T-helper 1 cell treated with Interleukin-12 subunit alpha and Interleukin-12 subunit beta and Interleukin-4 antibody, amounts not matched to agents 30 μg/mL and 1 μg/mL, for 36 hours (primary cell): Measurements from ENCODE around the gene SDK2.
A peak's percentile ranks its signal among the peaks of the same experiment; 100 is the strongest.

ENCODE experiments used
- H3K27ac Mint-ChIP-seq: one replicate; pipeline ENCODE4 v1.8.0; 2021; ENCODE audit warnings: mild to moderate bottlenecking, mixed read lengths
- H3K27me3 Mint-ChIP-seq: one replicate; pipeline ENCODE4 v1.8.0; 2021; ENCODE audit warnings: low read depth, mixed read lengths
- H3K36me3 Mint-ChIP-seq: one replicate; pipeline ENCODE4 v1.8.0; 2021; ENCODE audit warnings: low read depth, mixed read lengths
- H3K4me1 Mint-ChIP-seq: one replicate; pipeline ENCODE4 v1.8.0; 2021; ENCODE audit warnings: low read depth, mixed read lengths
- H3K4me3 Mint-ChIP-seq: one replicate; pipeline ENCODE4 v1.8.0; 2021; ENCODE audit warnings: mild to moderate bottlenecking, moderate library complexity, mixed read lengths
- H3K9me3 Mint-ChIP-seq: one replicate; pipeline ENCODE4 v1.8.0; 2021; ENCODE audit warnings: mixed read lengths

Gene SDK2

DNA sequence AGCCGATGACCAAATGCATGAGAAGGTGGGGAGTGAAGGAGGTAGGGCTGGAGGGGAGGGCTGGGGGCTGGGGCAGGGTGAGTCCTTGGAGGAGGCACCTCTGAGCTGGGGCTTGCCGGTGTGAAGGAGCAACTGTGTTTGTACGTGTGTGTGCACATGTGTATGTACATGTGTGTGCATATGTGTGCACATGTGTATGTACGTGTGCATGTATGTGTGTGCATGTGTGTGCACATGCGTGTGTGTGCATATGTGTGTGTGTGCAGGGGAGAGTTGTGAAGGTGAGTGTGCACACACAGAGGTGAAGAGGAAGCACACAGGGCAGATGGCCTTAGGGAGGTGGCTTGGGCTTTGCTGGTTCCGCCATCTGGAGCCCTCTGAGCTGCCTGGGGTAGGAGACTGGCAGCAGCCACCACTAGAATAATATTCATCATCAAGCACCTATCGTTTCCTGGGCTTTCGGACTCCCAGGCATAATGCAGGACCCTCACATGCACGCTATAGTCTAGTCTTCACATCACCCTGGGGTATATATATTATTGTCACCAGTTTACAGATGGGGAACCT lies 211.5 kb downstream of the SDK2 start:
- H3K4me3 Mint-ChIP-seq: no peak overlapping the region
- no peaks in the 10 kb centered on the region for H3K36me3 Mint-ChIP-seq
- H3K4me1 Mint-ChIP-seq: peaks cover 12% of the 10 kb centered on the region
- H3K27ac Mint-ChIP-seq: no peak overlapping the region
- H3K9me3 Mint-ChIP-seq: no peaks in the 10 kb centered on the region
- H3K27me3 Mint-ChIP-seq: peaks cover 5% of the 10 kb centered on the region

DNA sequence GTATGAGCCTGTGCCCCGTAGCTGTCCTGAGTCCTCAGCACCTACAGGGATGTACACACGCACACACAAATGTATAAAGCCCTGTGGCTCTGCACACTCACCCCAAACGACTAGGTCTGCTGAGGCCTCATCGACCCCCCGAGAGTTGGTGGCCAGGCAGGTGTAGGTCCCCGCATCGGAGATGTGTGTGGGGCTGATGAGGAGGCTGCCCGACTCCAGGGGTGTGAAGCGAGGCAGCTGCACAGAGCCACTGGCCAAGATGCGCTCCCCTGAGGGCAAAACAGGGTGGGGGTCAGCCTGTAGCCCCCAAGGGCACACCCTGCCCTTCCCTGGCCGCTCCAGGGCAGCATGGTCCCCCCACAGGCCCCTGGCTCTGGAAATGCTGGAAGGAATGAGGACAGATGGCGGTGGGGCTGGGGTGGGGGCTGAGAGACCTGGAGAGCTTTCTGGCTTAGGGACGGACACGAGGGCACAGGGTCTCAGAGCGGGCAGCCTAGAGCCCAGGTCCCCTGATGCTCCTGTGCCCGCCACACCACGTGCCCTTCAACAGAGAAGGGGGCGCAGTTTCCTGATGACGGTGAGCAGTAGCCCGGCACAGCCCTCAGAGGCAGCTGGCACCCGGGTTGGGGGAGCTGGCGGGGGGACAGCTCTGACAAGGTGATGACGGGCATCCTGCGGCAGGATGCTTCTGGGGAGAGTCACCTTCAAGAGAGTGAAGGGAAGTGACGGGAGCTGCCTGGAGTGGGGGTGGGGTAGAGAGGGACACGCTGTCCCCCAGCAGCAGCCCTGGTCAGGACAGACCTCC lies 212.6 kb downstream of the SDK2 start:
- Mint-ChIP-seq H3K4me3 (no peak overlapping the region), H3K27ac (no peak overlapping the region), H3K9me3 (no peaks in the 10 kb centered on the region), H3K36me3 (no peaks in the 10 kb centered on the region), H3K27me3 (peaks cover 5% of the 10 kb centered on the region), H3K4me1 (peaks cover 12% of the 10 kb centered on the region)

DNA sequence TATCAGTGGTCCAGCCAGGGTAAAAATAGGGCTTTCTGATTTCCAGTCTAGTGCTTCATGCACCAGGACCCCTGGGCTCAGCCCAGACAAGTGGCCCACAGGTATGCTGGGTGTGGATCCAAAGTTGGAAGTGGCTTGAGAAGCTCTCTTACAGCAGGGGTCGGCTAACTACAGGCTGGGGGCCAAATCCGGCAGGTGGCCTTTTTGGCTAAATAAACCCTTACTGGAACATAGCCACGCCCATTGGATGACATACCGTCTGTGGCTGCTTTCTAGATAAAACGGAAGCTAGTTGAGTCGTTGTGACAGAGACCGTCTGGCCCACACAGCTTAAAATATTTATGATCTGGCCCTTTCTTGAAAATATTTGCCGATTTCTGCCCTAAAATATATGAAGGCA lies 213.4 kb downstream of the SDK2 start:
- H3K36me3 Mint-ChIP-seq: no peaks in the 10 kb centered on the region
- H3K4me1 Mint-ChIP-seq: peaks cover 12% of the 10 kb centered on the region
- peaks cover 5% of the 10 kb centered on the region for H3K27me3 Mint-ChIP-seq
- H3K9me3 Mint-ChIP-seq: no peaks in the 10 kb centered on the region
- H3K4me3 Mint-ChIP-seq: no peak overlapping the region
- peak overlapping the region; percentile 28 for H3K27ac Mint-ChIP-seq

DNA sequence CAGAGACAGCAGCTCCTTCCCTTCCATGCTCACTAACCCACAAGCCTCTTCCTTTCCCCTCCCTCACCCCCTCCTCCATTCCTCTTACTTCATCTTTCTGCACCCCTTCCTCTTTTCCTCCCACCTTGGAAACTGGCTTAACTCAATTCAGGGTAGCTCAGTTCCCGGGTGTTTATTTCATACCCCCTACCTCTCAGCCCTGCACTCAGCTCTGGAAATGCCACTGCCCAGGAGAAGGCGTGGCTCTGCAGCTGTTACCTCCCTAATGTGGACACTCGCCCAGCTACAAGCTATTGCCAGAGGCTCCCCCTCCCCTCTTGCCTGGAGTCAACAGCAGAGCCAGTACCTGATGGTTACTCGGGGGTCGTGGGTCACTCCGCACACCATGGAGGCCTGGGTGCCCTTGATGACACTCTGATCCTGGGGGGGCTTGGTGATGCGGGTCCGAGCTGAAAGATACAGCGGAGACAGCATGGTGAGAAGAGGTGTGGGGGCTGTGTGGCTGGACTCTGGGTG lies 214.0 kb downstream of the SDK2 start:
- peaks cover 5% of the 10 kb centered on the region for H3K27me3 Mint-ChIP-seq
- H3K36me3 Mint-ChIP-seq: no peaks in the 10 kb centered on the region
- no peak overlapping the region for H3K4me3 Mint-ChIP-seq
- no peak overlapping the region for H3K27ac Mint-ChIP-seq
- no peaks in the 10 kb centered on the region for H3K9me3 Mint-ChIP-seq
- peaks cover 12% of the 10 kb centered on the region for H3K4me1 Mint-ChIP-seq

- Mint-ChIP-seq H3K4me3 (no peak overlapping the region), H3K27me3 (peaks cover 5% of the 10 kb centered on the region), H3K27ac (no peak overlapping the region), H3K36me3 (no peaks in the 10 kb centered on the region), H3K9me3 (no peaks in the 10 kb centered on the region), H3K4me1 (peaks cover 12% of the 10 kb centered on the region)
Observed at GRCh38 chr17:73429440-73430164, 214.6 kb downstream of the SDK2 start.

GRCh38 chr17:73427198-73427597 lies 217.0 kb downstream of the SDK2 start:
- Mint-ChIP-seq H3K4me3 (no peak overlapping the region), H3K4me1 (peaks cover 12% of the 10 kb centered on the region), H3K9me3 (no peaks in the 10 kb centered on the region), H3K27ac (no peak overlapping the region), H3K36me3 (no peaks in the 10 kb centered on the region), H3K27me3 (peaks cover 5% of the 10 kb centered on the region)

DNA sequence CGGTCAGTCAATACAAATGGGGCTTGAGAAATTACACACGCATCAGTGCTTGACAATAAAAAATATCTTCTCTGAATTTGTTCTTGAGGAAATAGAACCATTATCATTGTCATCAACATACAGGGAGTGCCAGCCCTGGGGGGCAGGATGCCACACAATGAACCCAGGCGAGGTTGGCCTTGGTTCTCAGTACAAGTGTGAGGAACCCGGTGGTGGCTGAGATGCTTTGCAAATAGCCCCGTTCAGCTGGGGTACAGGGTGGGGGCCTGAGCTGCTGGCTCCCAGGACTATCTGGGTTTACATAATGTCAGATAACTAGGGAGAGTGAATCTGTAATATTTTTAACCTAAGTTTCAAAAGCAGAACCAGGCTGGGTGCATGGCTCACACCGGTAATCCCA lies 219.7 kb downstream of the SDK2 start:
- Mint-ChIP-seq H3K4me3 (no peak overlapping the region), H3K4me1 (peaks cover 3% of the 10 kb centered on the region), H3K27me3 (peaks cover 5% of the 10 kb centered on the region), H3K9me3 (no peaks in the 10 kb centered on the region), H3K27ac (no peak overlapping the region), H3K36me3 (no peaks in the 10 kb centered on the region)

DNA sequence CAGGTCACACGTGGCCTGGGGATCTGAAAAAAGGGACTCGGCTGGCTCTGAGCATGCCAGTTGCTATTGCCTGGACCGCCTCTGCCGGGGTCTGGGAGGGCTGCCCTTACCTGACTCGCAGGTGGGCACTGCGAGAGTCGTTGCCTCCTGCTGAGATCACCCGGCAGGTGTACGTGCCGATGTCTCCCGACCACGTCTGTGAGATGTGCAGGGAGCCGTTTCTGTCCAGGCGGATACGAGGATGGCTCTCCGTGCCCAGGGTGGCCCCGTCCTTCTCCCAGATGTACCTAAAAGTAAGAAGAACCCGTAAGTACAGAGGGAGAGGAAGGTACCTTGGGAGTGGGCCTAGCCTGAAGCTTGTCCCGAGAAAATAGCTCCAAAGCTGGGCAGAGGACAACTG lies 220.4 kb downstream of the SDK2 start:
- H3K36me3 Mint-ChIP-seq: peaks cover under 1% of the 10 kb centered on the region
- no peaks in the 10 kb centered on the region for H3K4me1 Mint-ChIP-seq
- H3K4me3 Mint-ChIP-seq: no peak overlapping the region
- no peaks in the 10 kb centered on the region for H3K9me3 Mint-ChIP-seq
- no peak overlapping the region for H3K27ac Mint-ChIP-seq
- no peaks in the 10 kb centered on the region for H3K27me3 Mint-ChIP-seq

DNA sequence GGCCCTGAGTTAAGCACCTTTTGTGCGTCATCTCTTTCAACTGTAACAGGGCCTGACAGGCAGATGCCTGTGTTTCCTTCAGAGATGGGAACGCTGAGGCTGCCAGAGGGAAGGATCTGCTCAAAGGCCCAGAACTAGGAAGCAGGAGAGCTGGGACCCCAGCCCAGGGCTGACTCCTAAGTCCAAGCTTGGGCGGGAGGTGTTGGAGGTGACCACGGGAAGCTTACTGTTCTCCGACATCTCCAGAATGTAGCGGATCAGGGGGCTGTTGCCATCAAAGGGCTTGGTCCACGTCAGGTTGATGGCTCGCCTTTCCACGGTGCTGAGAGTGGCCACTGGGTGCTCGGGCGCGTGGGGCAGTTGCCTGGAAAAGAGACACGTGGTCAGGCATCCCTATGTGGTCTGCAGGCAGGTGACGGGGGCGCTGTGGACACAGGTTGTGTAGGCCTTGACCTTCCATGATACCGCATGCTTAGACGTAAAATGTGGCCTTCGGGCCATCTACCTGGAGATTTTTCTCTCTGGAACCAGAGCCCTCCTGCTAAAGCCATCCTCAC lies 221.0 kb downstream of the SDK2 start:
- H3K9me3 Mint-ChIP-seq: no peaks in the 10 kb centered on the region
- H3K27ac Mint-ChIP-seq: no peak overlapping the region
- H3K36me3 Mint-ChIP-seq: peaks cover 1% of the 10 kb centered on the region
- H3K27me3 Mint-ChIP-seq: no peaks in the 10 kb centered on the region
- H3K4me1 Mint-ChIP-seq: no peaks in the 10 kb centered on the region
- H3K4me3 Mint-ChIP-seq: no peak overlapping the region

DNA sequence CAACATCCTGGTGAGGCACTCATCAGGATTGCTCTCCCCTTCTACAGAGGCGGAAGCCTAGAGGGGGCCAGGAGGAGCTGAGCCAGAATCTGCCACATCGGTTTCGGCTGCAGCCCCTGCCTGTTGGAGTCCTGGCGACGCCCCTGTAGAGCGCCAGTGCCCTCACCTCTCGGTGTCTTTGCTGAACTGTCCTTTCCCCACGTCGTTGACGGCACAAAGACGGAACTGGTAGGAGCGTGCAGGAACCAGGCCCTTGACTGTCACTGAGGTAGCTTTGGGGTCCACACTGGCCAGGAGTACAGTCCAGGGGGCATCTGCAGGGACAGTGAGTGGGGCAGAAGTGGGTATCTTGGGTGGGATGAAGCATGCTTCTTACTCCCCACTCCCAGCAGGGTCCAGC lies 222.1 kb downstream of the SDK2 start:
- no peaks in the 10 kb centered on the region for H3K27me3 Mint-ChIP-seq
- peaks cover 1% of the 10 kb centered on the region for H3K36me3 Mint-ChIP-seq
- no peak overlapping the region for H3K27ac Mint-ChIP-seq
- no peaks in the 10 kb centered on the region for H3K4me1 Mint-ChIP-seq
- no peak overlapping the region for H3K4me3 Mint-ChIP-seq
- no peaks in the 10 kb centered on the region for H3K9me3 Mint-ChIP-seq

GRCh38 chr17:73420897-73421296 lies 223.3 kb downstream of the SDK2 start:
- H3K4me3 Mint-ChIP-seq: no peak overlapping the region
- H3K9me3 Mint-ChIP-seq: no peaks in the 10 kb centered on the region
- no peak overlapping the region for H3K27ac Mint-ChIP-seq
- peaks cover 1% of the 10 kb centered on the region for H3K36me3 Mint-ChIP-seq
- no peaks in the 10 kb centered on the region for H3K27me3 Mint-ChIP-seq
- no peaks in the 10 kb centered on the region for H3K4me1 Mint-ChIP-seq

DNA sequence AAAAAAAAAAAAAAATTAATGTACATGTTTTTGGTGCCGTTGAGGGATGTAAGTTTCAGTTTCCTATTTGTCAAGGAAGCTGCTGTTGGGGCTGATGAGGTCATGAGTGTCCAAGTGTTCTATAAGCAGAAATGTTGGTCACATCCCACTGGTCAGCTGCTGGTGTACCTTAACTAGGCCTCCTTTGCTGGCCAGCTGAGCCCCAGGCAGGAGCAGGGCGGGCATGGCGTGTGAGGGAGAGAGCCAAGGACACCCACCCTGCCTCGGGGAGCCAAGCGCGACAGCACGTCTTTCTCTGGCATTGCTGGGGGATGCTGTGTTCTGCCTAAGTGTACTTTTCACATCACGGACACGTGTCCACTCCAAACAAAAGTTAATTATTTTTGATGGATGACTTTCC lies 224.4 kb downstream of the SDK2 start:
- no peaks in the 10 kb centered on the region for H3K4me1 Mint-ChIP-seq
- no peaks in the 10 kb centered on the region for H3K27me3 Mint-ChIP-seq
- H3K27ac Mint-ChIP-seq: no peak overlapping the region
- peaks cover 1% of the 10 kb centered on the region for H3K36me3 Mint-ChIP-seq
- H3K9me3 Mint-ChIP-seq: no peaks in the 10 kb centered on the region
- H3K4me3 Mint-ChIP-seq: no peak overlapping the region

DNA sequence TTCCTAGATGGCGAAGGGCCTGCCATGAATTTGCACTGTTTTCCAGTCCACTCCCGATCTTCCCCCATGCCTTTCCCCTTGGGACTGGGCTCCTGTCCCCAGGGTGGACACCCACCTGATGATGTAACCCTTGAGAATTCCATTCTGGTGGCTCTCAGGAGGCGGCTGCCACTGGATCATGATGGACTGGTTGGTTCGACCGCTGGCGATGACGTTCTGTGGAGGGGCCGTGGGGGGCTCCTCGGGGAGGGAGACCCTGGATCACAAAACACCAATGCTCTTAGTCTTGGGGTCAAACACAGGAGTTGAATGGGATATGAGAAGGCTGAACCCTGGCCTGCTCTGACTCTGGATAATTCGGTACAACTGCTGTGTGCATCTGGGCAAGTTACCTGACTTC lies 225.2 kb downstream of the SDK2 start:
- Mint-ChIP-seq H3K27me3 (no peaks in the 10 kb centered on the region), H3K4me3 (no peak overlapping the region), H3K9me3 (no peaks in the 10 kb centered on the region), H3K36me3 (peaks cover 1% of the 10 kb centered on the region), H3K4me1 (no peaks in the 10 kb centered on the region), H3K27ac (no peak overlapping the region)

DNA sequence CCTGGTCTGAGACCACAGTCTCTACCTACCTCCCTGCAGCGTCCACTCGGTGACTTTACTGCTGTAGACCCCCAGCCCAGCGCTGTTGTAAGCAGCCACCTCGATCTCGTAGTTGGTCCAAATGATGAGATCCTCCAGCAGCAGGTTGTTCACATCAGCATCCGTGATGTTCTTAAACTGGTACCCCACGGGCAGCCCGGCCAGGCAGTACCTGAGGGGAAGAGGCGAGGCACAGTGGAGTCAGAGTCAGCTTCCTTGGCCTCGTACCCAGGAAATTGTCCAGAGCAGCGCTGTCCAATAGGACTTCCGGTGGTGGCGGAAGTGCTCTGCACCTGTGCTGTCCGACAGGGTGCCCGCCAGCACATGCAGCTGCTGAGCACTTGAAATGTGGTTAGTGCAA lies 228.5 kb downstream of the SDK2 start:
- H3K27me3 Mint-ChIP-seq: no peaks in the 10 kb centered on the region
- H3K4me1 Mint-ChIP-seq: no peaks in the 10 kb centered on the region
- H3K36me3 Mint-ChIP-seq: peaks cover 1% of the 10 kb centered on the region
- no peak overlapping the region for H3K4me3 Mint-ChIP-seq
- H3K9me3 Mint-ChIP-seq: no peaks in the 10 kb centered on the region
- H3K27ac Mint-ChIP-seq: no peak overlapping the region
